ENCODE results near the gene ARHGEF7. TPM values are rescaled to one million over a fixed set of nuclear protein-coding genes. Genes with fewer than 3 reads are reported as not detected.

ARHGEF7 gene
- total RNA-seq, 1 donor from 2014 or later = 63.7 TPM

DNA sequence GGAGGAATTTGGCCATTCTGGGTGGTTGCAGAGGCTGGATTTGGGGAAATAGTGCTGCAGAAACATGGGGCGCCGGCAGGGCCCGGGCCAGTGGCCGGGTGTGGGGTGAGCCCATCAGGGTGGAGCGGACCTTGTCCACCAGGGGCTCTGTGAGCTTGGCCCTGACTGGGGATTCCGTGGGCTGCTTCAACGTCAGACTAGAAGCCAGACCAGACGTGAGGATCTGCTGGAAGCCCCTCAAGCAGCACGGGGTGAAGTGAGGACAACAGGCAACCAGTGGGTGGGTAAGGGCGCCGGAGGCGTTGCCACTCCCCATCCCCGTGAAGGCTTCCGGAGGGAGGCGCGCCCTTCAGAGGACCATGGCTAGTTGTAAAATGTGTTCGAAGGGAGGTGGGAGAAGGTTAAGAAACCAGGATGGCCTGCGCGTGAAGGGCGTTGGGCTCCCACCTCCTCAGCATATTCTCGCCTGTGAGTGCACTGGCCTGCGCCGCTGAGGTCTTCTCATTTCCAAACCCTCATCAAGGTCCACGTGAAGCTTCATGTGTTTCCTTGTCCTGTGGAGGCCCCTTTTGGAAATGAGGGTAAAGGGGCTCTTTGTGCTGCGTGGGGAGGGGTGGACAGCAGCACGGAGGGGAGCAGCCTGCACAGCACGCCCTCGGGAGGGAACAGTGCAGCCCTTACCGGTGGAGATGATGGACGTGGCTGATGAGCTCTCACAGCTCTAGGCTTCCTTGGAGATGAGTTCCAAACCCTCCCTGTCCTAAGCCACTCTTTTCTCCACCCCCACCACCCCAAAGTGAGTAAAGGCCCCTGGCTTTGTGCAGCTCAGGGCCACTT, 213.7 kb downstream of the ARHGEF7 start:
- Histone ChIP-seq H3K4me1 (no peaks in the 10 kb centered on the region), H3K36me3 (no peaks in the 10 kb centered on the region), H3K27ac (no peak overlapping the region), H3K9me3 (no peaks in the 10 kb centered on the region), H3K27me3 (ENCODE audit: low read depth) (no peaks in the 10 kb centered on the region), H3K4me3 (no peak overlapping the region)
- no peak for DNase-seq
- TF ChIP-seq, protein P1, sequence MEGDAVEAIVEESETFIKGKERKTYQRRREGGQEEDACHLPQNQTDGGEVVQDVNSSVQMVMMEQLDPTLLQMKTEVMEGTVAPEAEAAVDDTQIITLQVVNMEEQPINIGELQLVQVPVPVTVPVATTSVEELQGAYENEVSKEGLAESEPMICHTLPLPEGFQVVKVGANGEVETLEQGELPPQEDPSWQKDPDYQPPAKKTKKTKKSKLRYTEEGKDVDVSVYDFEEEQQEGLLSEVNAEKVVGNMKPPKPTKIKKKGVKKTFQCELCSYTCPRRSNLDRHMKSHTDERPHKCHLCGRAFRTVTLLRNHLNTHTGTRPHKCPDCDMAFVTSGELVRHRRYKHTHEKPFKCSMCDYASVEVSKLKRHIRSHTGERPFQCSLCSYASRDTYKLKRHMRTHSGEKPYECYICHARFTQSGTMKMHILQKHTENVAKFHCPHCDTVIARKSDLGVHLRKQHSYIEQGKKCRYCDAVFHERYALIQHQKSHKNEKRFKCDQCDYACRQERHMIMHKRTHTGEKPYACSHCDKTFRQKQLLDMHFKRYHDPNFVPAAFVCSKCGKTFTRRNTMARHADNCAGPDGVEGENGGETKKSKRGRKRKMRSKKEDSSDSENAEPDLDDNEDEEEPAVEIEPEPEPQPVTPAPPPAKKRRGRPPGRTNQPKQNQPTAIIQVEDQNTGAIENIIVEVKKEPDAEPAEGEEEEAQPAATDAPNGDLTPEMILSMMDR (IDR thresholded peaks at IDR 0.05) = no peak
- no peak for ATAC-seq
- intact Hi-C loops (cut with DNase I) = no loop called here

DNA sequence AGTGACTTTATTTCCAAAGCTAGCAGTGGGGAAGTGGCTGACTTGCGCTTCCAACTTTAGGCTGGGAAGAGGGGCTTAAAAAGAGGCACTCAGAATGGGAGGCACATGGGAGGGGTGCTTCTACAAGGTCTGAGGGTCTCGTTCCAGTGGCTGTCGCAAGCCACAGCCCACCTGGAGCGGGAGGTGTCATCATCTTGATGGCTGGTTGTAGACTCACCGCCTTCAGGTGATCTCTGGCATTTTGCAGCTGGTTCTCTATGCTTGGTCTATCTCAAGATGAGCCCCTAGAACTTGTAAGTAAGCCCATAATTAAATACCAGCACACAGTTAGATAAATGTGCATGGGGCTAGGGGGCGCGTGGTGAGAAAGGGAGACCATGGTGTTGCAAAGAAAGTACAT, 214.5 kb downstream of the ARHGEF7 start:
- no peaks in the 10 kb centered on the region for H3K9me3 ChIP-seq
- no peaks in the 10 kb centered on the region for H3K36me3 ChIP-seq
- no peaks in the 10 kb centered on the region for H3K27me3 ChIP-seq (ENCODE audit: low read depth)
- ATAC-seq (no peak), DNase-seq (no peak)
- intact Hi-C loops (cut with DNase I) = no loop called here
- TF ChIP-seq, protein P1 (IDR thresholded peaks at IDR 0.05) = no peak
- H3K27ac ChIP-seq = no peak overlapping the region
- no peak overlapping the region for H3K4me3 ChIP-seq
- H3K4me1 ChIP-seq = no peaks in the 10 kb centered on the region

DNA sequence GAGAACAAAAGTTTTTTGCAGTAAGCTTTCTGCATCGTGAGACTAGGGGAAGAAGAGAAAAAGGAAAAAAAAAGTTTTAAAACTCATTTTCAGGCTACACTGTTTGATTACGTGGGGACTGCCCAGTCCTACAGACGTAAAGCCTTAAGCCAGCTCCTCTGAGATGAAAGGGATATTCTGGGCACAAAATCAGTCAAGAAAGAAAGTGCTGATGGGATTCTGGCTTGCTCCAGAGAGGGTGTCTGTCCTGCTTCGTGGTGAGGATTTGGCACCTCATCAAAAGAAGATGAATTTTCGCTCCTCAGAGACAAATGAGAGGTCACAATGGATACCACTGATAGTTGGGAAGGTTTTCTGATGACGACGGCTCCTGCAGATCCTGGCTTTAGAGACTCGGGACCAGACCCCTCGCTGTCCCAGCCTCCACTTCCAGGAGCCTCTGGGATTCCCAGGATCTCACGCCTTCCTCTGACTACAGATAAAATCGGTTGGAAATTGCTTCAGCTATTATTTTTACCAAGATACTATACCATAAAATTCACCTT, 215.0 kb downstream of the ARHGEF7 start:
- H3K9me3 ChIP-seq = no peaks in the 10 kb centered on the region
- no peaks in the 10 kb centered on the region for H3K27me3 ChIP-seq (ENCODE audit: low read depth)
- H3K27ac ChIP-seq = no peak overlapping the region
- intact Hi-C loops (cut with DNase I) = no loop called here
- no peak overlapping the region for H3K4me3 ChIP-seq
- no peak for DNase-seq
- TF ChIP-seq, protein P1 (IDR thresholded peaks at IDR 0.05) = no peak
- no peak for ATAC-seq
- no peaks in the 10 kb centered on the region for H3K4me1 ChIP-seq
- no peaks in the 10 kb centered on the region for H3K36me3 ChIP-seq

DNA sequence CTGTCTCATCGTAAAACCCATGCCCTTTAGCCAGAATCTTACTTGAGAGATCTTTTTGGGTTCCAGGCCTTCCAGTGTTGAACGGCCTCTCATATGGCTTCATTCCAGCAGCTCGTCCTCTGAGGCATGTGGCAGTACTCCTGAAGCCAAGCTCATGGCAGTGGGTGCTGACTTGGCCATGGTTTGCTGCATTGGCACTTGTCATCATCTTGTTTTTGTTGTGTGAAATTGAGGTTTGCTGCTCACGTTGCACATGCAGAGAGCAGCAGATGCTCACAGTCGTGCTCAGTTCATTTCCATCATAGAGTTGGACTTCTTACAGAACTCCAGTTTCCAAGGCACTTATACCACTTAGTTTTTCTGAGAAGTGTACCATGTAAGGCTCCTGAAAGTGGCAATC, 220.2 kb downstream of the ARHGEF7 start:
- Histone ChIP-seq H3K9me3 (no peaks in the 10 kb centered on the region), H3K4me1 (no peaks in the 10 kb centered on the region), H3K27me3 (ENCODE audit: low read depth) (no peaks in the 10 kb centered on the region), H3K36me3 (no peaks in the 10 kb centered on the region), H3K4me3 (no peak overlapping the region), H3K27ac (no peak overlapping the region)
- TF ChIP-seq, protein P1 (IDR thresholded peaks at IDR 0.05) = no peak
- ATAC-seq (no peak), DNase-seq (no peak)
- intact Hi-C loops (cut with DNase I) = no loop called here

DNA sequence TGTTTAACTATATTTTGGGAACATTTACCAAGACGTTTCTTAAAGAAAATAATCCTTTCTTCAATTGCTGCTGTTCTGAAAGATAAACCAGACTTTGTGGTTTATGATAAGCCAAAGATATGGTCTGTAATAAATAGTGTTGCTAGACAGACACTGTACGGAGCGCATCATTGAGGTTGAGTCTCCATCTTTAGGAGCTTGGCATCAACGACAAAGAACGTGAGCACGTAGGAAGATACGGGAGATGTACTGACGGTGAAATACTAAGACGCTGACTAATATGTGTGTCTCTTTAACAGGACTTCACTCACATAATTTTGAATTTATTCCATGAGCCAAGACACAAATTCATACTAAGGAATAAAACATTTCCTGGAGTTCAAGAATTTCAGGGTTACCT, 221.6 kb downstream of the ARHGEF7 start:
- no peaks in the 10 kb centered on the region for H3K36me3 ChIP-seq
- DNase-seq = no peak
- H3K27me3 ChIP-seq (ENCODE audit: low read depth) = no peaks in the 10 kb centered on the region
- ATAC-seq = no peak
- intact Hi-C loops (cut with DNase I) = no loop called here
- TF ChIP-seq, protein P1 (IDR thresholded peaks at IDR 0.05) = no peak
- H3K9me3 ChIP-seq = no peaks in the 10 kb centered on the region
- no peaks in the 10 kb centered on the region for H3K4me1 ChIP-seq
- no peak overlapping the region for H3K4me3 ChIP-seq
- no peak overlapping the region for H3K27ac ChIP-seq

Measured in lower lobe of right lung (tissue), 2 donors.